Esophagus muscularis mucosa (tissue), 3 donors: ENCODE data around the gene ALPL.

Experiments used
- CTCF ChIP-seq, 3 experiments: fragments of 200-600 bp in 2 of 3; fragments of 450-650 bp in 1 of 3; sonication (generic) in 2 of 3; IDR thresholded peaks; one replicate each; pipeline ENCODE4 v1.5.1; 2017 to 2019; ENCODE audit warnings: antibody characterized with exemption in 3 of 3, mild to moderate bottlenecking in 2 of 3, moderate library complexity in 1 of 3
- POLR2A ChIP-seq: fragments of 450-650 bp; IDR thresholded peaks from one replicate; pipeline ENCODE4 v1.6.1; 2017; ENCODE audit warnings: antibody characterized with exemption, moderate library complexity, mild to moderate bottlenecking, low read depth

GRCh38 chr1:21596628-21597027 lies 87.4 kb downstream of the ALPL start:
- TF ChIP-seq CTCF (IDR thresholded peaks at IDR 0.05) (no peak), POLR2A (no peak)
